DMS114 treated with DMSO at 0.1 percent for 48 hours (cell line): ENCODE results near the gene AHRR.
"Not testable (repeated sequence)": the region's sequence is repeated elsewhere in the genome, so short reads cannot be mapped to it uniquely, and the experiment has no call there.

Experiments used
- DNase-seq: peaks from one replicate; lab custom pipeline; 2025; ENCODE audit not compliant: unreplicated experiment; lab: John Stamatoyannopoulos, UW

The AHRR gene

DNA sequence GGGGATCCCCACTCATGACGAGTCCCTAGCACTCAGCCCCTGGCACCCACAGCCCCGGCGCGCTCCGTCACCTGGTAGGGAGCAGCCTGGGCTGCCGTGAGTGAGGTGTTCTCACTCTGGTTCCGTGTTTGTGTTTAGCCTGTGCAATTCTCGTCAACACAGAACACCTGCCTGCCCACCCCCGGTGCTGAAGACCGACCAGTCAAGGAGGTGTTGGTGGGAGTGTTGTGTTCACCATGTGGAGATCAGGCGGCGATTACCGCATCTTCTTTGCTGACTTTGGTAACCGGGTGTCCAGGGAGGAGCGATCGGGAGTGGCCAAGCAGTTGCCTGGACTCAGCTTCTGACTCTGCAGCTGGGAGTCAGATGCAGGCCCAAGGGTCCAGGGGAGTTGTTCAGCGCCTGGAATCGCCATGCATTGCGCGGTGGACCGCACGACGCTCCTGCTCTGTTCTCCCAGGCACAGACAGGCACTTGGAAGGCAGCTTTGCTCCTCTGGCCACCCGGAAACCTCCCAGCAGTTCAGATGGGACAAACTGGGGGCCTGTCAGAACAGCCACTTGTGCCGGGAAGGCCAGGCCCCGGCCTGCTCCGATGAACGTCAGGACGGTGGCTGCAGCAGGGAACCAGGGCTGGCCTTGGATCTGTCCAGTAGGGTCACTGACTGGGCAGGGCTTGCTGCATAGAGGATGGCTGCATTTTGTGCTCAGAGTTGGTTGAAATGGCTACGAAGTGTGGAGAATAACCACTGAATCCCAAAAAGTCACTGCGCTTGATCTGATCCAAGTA, 149.6 kb downstream of the AHRR start:
- no peak for DNase-seq

DNA sequence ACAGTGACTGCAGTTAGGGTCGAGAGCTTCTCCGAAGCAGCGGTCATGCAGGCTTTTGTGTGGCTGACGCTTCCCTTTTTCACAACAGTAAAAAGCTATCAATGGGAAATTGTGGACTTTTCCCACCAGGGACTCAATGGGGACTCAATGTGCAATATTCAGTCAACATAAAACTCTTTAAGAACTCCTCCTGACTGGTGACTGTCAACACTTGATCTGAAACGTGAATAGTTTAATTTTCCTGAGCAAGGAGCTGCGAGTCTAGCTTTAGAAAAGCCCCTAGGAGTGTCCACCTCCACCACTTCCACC, 150.2 kb downstream of the AHRR start:
- no peak for DNase-seq

DNA sequence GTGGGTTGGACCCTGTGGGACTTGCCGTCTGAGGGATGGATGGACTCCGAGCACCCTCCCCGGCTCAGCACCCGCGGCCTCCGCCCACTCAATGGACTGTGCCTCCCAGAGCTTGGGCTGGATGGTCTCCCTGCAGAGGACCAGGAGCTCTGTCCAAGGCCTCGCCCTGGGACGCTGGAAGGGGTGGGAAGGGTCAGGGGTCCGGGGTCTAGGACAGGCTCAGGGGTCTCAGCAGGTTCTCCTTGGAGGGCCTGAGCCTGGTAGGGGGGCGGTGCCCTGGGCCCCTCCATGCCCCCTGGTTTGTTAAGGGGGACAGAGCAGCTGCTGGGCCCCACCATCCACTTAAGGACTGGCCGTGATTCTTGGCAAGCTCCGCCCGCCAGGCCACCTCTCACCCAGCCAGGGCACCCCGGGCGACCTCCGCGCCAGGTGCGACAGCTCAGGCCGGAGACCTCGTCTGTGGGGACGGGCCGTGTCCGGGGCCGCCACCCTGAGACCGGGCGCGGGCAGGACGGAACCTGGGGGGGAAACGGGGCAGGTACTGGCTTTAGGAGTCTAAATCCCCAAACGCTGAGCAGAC, 150.7 kb downstream of the AHRR start:
- DNase-seq = no peak

DNA sequence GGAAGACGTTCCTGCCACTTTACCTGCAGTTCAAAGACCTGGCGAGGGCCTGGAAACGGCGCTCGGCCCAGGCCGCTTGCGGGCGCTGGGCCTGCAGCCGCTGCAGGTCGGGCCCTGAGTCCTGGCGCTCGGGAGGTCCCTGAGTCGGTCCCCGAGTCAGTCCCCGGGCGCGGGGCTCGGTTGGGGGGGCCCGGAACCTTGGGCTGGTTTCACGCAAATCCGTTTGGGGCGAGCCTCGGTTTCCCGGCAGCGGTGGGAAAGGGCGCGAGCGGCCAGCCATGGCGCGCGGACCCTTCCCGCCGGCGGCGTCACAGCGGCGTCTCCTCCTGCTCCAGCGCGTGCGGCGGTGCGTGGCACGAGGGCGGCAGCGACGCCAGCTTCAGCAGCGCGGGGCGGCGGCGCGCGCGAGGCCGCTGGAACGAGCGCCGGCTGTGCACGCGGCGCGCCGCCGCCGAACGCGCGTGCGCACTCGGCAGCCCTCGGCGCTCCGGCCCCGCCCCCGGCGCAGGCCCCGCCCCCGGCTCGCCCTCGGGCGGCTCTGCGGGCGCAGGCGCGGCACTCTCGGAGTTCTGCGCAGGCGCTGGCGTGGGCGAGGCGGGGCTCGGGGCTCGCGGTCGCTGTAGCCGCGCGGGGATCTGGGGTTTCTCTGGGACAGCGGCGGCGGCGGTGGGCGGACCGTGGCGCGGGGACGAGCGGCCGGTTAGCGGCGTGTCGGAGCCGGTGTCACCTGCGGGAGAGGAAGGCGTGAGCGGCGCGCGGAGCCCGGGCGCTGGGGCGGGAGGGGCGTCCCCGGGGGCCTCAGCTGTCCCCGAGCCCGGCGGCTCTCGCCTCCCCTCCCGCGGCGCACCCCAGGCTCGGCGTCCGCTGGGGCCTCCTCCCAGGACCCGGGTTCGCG, 151.4 kb downstream of the AHRR start:
- peak; percentile 46 for DNase-seq

DNA sequence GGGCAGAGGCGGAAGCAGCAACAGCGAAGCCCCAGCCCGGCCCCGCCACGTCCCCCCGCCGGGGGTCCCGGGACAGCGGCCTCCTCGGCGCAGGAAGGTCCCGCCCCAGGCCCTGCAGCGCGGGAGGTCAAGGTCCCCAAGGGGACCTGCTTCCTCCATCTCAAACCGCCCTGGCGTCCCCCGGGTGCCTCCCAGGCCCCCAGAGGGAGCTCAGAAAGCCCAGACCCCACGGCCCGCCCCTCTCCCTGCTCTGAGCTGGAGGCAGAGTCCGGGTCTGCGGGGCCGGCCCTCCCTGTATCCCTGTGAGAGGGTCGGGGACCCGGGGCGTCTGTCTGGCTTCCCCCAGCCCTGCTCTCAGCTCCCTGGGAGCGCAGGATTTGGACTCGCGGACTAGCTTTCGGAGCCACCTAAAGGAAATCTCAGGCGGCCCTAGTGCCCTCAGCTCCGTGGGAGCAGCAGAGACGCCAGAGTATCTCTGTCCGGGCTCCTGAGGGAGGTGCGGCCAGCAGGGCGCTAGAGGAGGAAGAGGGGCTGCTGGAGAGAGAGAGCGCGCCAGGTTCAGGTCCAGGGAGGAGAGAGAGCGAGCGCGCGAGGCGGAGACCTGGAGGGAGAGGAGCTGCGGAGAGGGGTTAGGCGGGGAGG, 152.2 kb downstream of the AHRR start:
- no peak for DNase-seq

DNA sequence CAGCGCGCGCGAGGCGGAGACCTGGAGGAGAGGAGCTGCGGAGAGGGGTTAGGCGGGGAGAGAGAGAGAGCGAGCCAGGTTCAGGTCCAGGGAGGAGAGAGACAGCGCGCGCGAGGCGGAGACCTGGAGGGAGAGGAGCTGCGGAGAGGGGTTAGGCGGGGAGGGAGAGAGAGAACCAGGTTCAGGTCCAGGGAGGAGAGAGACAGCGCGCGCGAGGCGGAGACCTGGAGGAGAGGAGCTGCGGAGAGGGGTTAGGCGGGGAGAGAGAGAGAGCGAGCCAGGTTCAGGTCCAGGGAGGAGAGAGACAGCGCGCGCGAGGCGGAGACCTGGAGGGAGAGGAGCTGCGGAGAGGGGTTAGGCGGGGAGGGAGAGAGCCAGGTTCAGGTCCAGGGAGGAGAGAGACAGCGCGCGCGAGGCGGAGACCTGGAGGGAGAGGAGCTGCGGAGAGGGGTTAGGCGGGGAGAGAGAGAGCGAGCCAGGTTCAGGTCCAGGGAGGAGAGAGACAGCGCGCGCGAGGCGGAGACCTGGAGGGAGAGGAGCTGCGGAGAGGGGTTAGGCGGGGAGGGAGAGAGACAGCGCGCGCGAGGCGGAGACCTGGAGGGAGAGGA, 152.8 kb downstream of the AHRR start:
- not testable (repeated sequence) for DNase-seq

DNA sequence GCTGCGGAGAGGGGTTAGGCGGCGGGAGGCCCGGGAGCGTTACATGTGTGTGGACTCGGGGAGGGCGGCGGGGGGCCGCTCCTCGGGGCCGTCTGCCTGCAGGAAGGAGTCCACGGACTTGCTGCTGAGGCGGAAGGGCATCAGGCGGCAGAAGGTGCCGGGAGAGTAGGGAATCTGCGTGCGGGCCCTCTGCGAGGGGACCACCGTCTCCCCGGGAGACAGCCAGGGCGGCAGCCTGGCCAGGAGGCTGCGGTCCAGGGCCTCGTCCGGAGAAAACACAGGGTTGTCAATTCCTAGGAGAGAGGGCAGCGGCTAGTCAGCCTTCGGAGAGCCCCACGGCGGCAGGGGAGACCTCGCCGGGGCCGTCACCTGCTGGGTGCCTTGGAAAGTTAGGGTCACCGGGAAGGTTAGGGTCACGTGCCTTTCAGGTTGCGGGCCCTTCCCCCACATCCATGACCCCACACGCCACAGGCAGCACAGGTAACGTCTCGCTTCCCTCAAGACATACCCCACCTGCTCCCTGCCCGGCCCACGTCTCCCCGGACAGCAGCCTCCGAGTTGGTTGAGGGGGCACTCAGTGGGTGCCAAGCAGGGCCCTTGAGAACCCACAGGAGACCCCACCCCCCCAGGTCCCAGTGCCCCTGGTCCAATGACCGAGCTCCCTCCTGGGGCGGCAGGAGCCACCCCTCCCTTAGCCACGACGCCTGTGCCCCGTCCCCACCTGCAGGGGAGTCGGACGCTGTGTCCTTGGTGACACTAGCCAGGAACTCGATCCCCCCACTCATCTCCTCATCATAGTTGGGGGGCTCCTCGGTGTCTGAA, 153.5 kb downstream of the AHRR start:
- DNase-seq = no peak

DNA sequence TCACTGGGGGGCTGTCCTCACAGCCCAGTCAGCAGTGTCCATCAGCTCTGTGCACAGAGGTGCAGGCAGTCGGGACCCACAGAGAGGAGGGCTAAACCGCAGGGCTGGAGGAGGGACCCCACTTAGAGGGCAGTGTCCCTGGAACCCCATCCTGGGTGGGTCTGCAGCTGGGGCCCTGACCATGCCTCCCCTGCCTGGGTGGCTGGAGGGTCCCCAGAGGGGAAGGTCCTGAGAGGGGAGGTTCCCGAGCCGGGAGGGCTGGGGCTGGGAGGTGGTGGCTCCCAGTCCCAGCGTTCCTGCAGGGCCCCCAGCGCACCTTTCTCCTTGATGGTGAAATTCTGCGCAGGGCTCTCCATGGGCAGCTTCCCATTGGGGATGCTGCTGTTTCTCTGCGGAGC, 154.2 kb downstream of the AHRR start:
- no peak for DNase-seq

DNA sequence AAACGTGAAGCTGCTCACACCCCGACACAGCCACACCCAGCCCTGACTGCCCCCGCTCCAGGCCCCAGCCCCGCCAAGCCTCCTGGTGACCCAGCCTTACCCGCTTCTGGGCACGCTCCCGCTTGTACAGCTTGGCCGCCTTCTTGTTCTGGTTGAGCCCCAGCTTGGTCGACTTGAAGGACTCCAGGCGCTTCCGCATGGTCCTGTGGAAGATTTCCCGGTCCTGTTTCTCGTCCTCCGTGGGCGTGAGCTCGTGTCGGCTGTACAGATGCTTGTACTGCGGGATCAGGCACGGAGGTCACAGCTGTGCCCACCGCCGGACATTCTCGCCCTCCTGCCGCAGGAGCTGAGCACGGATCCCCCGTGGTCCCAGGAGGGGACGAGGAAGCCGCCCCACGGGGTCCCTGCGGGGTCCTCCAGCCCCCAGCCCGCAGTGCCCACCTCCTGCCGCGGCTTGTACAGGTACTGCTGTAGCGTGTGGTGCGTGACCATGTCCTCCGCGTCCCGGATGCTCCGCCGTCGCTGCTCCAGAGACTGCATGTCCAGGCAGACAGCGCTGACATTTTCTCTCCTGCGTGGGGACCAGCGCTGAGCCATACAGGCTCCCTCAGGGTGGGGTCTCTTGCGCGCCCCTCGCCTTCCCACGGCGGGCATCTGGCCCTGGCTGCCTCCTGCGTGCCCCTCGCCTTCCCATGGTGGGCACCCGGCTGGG, 154.7 kb downstream of the AHRR start:
- DNase-seq = no peak

DNA sequence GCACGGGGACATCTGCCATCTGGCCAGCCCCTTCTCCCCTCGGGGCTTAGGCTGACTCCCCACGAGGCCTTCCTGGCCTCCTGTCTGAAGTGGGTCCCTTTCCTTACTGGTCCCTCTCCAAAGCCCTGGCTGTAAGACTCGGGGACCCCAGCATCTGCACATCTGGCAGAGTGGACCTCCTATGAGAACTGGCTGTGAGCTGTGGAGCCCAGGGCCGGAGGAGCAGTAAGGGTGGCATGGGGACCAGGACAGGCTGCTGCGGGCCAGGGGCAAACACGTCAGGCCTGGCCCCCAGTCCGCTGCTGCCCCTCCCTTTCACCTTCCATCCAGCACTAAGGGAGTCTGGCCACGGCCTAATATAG, 155.3 kb downstream of the AHRR start:
- no peak for DNase-seq

DNA sequence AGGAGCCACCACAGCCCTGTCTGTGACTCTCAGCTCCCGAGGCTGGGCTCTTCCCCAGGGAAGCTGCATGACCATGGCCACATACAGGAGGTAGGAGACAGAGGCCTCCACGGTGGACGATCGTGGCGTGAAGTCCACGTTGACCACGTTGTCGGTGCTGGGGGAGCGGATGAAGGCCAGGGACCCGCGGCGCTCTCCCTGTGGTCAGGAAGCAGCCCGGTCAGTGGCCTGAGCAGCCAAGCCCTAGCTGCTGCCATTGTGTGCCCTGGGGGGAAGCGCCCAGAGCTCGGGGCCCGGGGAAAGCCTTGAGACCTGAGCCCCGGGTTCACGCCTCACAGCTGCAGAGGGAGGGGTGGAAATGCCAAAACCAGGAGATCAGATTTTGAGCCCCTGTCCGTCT, 155.7 kb downstream of the AHRR start:
- DNase-seq = no peak

DNA sequence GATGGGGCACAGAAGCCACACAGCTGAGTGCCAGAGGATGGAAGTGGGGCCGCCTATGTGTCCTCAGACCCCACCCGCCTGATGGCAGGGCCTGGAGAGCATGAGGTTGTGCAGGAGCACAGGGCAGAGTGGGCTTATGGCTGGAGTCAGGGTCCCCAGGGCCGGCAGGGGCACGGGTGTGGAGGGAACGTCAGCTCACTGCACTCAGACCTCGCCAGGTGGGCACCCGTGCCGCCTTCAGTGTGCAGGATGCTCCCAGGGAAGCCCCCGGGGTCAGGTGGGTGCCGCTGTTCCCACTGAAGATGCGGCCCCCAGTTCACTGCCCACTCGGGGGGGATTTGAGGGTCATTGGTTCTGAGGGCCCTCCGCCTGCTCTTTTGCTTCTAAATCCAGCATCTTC, 156.4 kb downstream of the AHRR start:
- DNase-seq = no peak

DNA sequence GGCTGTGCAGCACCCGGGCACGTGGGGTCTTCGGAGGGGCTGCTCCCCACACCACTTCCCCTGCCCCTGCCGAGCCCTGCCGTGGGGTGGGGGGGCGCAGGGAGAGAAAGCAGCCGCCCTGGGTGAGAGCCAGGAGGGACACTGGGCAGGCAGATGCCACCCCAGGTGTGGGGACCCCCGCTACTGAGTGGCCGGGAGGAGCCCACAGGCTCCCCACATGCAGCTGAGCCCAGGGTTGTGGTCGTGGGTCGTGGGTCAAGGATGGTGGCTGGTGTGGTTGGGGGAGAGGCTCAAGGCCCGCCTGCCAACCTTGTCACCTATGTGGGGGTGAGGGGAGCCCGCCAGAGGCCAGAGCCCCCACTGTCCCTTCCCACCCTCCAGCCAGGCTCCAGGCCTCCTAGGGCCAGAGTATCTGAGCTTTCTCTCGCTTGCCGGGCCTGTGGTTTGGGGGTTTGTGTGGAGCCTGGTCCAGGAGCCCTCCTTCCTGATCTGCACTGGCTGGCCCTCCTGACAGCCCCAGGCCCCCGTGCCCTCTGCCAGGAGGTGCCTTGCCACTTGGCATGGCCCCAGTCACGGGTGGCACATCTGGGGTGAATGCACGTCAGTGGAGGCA, 157.0 kb downstream of the AHRR start:
- DNase-seq = no peak

DNA sequence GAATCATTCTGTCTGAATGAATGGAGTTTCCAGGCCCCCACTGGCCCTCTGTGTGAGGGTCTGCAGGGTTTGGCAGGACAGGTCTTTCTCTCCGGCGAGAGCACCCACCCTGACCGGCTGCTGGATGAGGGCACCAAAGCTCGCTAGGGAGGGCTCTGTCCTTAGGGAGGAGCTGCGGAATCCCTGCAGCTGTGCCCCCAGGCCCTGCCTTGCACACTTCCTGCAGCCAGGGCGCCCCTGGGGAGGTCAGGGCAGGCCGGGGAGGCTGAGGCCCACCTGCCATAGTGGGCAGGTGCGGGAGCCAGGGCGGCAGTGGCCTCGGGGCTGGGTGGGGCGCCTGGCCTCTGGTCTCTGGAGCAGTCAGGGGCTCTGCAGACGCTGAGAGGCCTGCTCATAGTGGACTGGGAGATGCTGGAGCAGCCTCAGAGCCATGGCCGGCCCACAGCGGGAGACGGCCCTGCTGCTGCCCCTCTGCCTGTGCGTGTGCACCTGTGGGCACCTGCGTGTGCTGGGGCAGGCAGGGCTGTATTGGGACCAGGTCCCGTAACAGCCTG, 157.5 kb downstream of the AHRR start:
- no peak for DNase-seq

DNA sequence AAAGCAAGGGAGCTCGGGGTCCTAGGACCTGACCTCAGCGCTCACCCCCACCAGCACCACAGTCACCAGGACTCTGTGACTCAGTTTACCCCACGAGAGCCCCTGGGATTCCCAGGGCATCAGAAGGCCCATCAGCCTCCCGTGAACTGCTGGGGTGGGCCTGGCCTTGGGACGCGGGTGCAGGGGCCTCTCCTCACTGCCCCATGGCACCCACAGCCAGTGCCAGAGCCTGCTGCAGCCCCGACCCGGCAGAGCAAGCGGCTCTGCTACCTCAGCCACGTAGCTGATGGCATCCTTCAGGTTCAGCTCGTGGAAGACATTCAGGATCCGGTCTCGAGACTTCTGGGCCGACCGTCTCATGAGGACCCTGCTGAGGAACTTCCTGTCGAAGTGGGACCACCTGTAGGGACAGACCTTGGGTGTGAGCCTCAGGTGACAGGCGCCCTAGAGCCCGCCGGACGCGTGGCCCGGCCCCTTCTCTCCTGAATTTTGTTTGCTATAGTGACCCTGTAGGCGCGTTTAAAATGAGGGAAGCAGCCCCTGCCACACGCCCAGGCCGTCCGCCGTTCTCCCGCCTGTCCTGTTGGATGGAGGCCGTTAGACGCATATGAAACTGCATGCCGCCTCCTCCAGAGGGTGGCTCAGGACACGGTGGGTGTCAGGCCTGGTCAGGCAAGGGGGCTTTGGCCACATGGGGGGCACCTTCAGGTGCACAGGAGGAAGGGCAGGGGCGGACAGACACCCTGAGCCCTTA, 158.2 kb downstream of the AHRR start:
- DNase-seq = no peak

DNA sequence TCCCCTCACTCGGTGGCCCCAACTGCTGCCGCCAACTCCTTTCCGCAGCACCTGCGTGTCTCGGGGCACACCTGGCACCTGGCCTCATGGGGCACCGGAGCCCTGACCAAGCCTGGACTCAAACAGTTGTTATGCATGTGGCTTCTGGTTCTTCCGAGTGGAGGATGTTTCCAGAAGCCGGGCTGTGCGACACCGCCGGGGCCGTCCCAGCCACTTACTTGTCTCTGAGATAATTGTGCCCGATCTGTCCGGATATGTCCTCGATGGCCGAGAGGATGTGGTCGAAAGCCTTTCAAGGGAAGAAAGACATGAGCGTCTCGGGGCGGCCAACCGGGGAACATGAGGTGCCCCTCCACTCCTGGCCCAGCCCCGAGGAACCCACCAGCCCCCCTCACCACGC, 159.8 kb downstream of the AHRR start:
- no peak for DNase-seq

DNA sequence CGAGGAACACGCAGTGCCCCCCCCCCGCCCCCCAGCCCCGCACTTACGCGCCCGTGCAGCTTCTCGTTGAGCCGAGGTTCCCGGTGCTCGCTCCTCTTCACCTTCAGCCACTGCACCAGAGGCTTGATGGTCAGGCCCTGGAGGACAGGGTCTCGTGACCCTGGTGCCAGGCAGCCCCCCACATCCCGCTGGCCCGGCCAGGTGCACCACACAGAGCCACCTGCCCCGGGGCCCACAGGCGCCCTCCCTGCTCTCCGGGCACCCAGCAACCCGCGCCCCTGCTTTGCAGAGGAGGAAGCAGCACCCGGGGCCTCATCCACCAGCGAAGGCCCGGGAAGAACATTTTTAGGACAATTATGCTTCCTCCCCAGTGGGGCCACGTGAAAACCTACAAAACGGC, 160.5 kb downstream of the AHRR start:
- no peak for DNase-seq

DNA sequence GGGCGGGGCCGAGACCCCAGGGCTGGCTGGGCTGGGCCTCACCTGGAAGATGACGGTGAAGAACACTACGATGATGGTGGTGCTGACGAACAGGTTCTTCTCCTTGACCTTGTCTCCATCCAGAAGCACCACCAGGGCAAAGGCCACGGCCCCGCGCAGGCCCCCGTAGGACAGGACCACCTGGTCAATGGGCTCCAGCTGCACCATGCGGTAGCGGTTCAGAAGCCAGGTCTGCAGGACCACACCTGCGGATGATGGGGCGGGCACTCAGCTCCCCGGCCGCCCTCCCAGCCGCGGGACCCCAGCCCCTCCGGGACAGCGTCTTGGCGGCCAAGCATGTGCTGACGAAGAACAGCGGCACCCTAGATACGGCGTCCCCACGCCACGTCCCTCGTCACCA, 161.0 kb downstream of the AHRR start:
- no peak for DNase-seq
